ENCODE measurements around the gene GORASP1.

The GORASP1 gene

DNA sequence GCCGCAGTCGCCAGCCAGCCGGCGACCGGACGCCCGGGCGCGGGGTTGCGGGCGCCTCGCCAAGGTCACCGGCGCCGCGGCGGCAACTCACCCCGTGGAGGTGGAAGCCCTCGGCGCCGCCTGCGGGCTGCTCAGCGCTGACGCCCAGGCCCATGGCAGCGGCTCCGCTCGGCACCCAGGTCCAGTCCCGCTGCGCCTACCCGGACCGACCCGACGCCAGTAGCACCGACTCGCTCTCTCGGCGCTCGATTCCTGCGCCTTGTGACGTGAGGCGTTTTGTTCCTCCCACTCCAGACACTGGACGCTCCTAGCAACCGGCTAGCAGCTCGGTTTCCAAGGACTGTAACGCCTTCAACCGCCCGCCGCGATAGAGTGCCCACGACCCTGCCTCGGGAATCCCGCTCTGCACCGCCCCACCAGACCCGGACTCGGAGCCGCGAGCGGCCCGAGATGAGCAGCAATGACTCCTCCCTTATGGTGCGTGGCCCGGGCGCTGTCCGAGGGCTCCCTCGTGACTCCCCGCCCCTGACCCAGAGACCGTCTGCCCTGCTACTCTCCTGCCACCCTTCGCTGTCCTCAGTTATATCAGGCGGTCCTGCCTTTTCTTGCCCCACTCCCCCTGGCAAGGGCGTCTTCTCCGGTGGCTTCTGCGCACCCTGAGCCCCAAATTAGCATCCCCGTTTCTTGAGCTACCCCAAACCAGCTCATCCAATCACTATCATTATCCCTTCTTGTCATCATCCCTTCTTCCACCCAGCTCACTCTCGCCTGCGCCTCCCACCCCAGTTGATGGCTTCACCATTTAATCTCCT is at the start of gene GORASP1, which contains the start of gene TTC21A:
GORASP1 (minus strand) TSS at position 240 of the 812 bp plus-strand sequence; CDS start at position 154, 86 bp downstream.
TTC21A (plus strand) TSS at position 293 of the 812 bp plus-strand sequence; CDS start at position 451, 158 bp downstream.
- peak; percentile 45 to 62 for DNase-seq (ENCODE audit: low read depth in 2 of 2)

DNA sequence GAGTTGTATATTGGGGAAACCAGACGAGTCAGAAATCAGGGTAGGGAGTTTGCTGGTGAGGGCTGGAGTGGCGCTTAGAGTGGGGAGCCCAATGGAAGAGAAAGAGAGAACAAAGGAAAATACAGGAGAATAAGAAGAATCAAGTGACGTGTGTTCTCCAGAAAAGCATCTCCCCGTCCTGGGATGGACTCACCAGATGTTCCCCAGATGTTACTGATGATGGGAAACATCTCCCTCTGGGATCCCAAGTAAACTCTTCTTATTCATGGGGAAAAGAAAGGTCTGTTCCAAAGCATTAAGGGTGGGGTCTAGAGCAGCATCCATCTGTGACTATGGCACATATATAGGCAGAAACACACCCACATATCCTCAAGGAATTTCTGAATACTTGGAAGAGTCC is 49.0 kb upstream of the GORASP1 start:
- no peak for DNase-seq (ENCODE audit: low read depth in 2 of 2)

DNA sequence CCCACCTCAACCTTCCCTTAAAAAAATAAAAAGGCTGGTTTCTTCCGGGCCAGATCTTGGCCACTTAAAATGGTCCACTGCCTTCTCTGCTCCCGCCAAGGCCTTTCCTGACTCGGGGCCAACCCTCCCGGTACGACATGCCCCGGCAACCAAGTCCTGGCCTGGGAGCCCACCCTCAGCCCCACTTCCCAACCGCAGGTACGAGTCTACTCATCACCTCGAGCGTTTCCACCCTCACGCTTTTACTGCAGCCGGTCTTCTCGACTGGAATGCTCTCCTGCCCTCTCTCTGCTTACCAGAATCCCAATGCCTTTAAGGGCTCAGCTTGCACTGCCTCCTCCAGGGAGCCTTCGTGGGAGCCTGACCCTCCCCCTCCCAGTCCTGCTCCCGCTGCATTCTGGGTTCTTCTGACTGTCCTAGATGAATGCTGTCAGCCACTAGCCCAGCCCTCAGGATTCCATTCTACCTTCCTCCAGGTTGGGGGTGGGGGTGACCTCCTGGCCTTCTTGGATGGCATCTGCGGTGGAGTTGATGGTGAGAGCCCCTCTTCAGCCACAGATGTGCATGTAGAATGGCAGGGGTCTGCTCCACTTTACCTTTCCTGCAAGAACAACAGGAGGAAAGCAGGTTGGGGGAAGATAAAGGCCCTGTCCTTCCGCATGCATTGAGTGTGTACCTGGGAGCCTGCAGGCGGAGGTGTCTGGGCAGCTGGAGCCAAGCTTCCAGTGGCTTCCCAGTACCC is 47.0 kb upstream of the GORASP1 start:
- DNase-seq (ENCODE audit: low read depth in 2 of 2) = no peak

DNA sequence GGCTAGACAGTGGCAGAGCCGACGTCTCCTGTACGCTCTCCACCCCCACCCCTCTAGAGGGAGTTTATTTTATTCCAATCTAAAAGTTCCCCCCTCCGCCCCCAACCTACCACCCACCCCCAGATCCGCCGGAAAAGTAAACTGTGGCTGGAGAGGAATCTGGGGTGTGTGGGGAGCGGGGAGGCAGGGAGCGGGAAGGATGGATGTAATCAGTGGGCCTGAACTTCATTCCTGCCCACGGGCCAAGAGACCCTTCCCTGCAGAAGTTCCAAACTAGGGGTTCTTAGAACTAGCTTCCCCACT is 46.5 kb upstream of the GORASP1 start:
- no peak for DNase-seq (ENCODE audit: low read depth in 2 of 2)

DNA sequence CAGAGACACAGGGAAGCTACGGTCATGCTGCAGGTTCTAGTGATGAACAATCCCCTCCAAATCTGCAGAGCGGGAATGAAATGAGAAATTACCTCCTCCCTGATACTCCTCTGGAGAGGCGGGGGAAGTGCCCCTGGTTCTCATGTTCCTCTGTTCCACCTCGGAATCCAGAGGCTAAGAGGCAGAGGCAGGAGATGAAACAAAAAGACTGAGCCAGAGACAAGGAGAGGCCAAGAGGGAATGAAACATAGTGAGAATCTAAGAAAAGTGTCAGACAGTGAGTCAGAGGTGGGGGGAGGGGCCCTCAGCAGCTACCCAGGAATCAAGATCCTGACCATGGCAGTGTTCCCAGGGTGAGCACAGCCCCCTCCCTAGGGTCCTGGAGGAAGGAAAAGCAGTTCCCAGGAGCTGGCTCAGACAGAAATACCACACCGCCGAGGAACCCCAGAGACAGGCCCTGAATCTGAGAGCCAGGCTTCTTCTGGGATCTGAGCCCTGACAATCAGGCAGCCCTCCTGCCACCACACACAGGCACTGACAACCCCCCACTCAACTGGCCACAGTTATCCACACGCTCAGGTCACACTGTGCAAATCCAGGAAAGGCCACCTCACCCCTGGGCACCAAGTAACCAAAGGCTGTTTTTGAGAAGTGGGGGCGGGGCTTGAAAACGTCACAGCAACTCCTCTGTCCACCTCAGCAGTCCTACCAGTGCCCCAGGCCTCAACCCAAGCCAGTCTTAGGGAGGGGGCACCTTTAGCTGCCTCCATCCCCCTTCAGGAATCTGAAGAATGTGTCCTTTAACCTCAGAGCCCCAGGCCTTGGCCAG is 43.6 kb upstream of the GORASP1 start:
- DNase-seq (ENCODE audit: low read depth in 2 of 2) = peak; percentile 63 to 66

DNA sequence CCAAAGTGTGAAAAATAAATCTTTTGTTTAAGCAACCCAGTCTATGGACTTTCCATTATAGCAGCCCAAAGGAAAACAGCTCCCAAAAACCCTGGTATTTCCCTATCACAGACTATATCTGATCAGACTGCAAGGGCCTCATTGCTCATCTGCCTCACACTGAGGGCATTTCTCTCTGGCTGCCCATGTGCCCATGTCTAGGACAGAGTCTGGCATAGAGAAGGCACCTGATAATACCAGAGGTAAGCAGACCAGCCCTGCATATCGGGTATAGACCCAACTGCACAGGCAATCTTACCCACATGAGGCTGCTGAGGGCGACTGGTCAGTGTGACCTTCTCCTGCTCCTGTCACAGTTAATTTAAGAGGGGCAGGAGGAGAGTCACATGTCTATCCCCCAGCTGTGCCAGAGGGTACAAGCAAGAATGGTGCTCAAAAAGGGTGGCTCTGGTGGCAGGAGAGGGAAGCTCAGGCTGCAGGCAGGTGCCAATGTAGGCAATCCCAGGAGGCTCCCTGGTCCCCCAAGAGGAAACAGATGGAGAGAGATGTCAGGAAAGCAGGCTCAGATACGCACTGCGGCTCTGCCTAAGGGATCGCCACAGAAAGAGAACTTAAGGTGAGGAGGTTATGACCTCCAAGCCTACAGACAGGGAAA is 42.8 kb upstream of the GORASP1 start:
- no peak for DNase-seq (ENCODE audit: low read depth in 2 of 2)

DNA sequence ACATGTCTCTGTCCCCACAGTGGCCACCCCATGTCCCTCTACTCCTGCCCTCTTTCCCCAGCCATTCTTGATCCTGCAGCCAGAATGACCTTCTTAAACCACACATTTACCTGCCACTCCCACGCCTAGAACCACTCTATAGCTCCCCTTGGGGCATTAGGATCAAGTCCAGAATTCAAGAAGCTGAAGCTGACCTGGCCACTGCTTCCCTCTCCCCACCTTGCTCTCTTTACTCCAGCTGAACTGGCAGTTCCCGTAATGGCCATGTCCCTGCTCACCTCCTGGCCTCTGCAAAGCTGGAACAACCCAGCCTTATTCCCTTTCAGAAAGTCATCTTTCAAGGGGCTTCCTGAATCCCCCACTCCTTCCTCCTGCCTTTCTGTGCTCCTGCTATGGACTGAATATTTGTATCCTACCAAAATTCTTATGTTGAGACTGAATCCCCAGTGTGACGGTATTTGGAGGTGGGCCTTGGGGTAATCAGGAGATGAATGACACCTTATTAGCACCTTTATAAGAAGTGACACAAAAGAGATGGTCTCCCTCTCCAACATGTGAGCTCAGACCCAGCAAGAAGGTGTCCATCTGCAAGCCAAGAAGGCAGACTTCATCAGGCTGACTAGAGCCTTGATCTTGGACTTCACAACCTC is 42.2 kb upstream of the GORASP1 start:
- DNase-seq (ENCODE audit: low read depth in 2 of 2) = no peak

DNA sequence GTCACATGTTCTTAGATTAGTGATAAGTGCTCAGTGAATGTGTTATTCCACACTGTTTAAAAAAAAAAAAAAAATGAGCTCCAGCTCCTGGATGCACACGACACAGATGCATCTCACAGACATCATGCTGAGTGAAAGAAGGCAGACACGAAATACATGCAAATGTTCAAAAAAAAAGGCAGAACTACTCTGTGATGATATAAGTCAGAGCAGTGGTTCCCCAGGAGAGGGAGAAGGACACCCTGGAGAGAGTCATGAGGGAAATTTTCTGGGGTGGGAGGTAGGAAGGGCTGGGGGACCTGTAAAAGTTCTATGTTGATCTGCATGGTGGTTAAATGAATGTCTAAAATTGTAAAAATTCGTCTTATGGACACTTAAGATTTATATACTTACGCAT is 41.6 kb upstream of the GORASP1 start:
- DNase-seq (ENCODE audit: low read depth in 2 of 2) = no peak

DNA sequence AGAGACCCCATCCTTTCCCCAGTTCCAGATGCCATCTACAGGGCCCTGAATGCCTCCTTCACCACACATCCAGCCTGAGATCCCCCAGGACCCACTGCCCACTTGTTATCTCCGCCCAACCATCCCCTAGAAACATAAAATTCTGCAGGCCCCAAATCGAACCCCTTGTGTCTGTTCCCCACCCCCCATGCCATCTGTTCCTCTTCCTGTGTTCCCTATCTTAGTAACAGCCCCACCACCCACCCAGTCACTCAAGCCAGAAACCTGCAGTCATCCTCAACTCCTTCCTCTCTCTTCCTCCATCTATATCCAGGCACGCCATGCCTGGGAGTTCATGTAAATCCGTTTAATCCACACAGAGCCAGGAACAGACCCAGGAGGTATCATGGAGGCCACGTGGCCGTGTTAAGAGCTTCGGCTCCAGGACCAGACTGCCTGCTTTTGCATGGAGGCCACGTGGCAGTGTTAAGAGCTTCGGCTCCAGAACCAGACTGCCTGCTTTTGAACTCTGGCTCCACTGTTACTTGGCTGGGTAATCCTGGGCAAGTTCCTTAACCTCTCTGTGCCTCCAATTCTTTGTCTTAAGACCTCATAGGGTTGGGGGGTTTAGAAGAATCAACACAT is 41.1 kb upstream of the GORASP1 start:
- no peak for DNase-seq (ENCODE audit: low read depth in 2 of 2)

DNA sequence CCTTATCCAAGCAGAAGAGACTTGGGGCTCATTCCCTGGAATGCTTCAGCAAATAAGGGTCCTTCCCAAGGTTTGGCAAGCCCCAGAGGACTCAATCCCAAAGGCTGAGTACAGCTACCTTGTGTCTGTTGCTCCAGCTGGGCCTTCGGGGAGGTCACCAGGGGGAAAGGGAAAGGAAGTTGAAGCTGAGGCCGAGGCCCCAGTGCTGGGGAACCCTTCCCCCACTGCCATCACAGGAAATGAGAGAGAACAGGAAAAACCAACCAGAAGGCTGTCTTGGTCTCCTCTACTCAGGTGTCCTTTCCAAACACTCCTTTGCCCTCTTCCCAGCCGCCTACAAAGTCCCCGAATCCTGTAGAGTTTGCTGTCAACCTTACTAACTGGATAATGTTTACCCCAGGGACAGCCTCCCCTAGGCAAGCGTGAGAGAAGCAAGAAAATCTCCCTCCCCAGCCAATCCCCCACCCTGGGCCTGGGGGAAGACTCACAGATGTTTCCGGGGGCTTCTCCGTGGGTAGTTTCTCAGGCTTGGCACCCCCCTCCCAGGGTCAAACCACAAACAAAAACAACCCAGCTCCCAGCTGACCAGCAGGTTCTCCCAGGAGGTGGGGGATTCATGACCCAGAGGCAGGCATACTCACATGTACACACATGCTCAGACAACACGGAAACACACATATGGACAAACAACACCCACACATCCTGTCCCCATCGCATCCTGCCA is 40.4 kb upstream of the GORASP1 start:
- DNase-seq (ENCODE audit: low read depth in 2 of 2) = no peak

DNA sequence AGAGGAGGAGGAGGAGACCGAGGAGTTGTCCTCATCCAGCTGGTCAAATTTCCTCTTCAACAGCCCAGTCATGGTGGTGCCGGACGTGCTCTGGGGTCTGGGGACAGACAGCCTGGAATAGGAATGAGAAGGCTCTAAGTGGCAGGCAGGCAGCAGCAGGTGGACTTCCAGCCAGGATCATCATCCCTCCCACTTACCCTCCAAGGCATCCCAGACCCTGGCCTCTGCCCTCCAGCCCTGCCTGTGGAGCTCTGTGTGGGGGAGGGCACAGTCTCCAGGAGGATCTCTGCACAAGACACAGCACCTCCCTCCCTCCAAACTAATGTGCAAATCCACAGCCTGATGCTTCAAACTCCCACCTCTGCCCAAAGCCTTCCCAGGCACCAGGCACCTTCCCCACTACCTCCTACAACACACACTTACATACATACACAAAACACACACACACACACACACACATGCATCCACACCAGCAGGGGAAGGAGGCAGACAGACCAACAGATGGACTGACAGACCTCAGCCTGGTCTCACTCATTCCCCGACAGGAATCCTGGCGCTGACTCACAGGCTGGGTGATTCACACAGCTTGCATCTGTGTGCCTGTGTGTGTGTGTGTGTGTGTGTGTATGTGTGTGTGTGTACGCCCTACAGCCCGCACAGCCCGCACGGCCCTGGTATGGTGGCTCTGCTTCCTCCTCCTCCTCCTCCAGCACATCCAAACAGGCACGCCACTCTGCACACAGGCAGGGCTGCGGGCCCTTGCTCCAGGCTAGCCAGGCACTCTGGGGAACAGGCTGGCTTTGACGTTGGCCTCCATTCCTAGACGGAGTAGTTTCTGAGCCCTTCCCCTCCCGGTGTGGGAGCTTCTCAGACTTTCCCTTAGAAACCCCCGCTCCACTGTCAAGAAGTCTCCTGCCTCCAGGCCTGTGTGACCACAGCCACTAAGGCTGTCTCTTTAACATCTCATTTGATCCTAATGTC is 39.5 kb upstream of the GORASP1 start:
- peak; percentile 67 to 74 for DNase-seq (ENCODE audit: low read depth in 2 of 2)

DNA sequence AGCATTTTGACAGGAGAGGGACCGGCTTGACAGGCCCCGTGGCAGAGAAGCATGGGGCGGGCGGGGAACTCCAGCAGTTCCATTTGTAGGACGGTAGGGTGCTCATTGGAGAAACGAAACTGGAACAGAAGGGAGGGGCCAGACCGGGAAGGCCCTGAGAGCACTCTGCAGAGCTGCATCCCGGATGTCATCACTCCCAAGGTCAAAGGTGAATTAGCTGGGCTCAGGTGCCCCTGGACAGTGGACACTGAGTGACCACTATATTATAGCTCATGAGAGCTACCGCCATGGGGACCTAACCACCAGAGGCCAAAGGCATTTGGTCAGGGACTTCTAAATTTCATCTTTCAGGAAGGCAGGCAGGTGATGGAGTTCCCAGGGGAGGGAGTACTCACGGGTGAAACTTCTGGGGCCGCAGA is 38.7 kb upstream of the GORASP1 start:
- DNase-seq (ENCODE audit: low read depth in 2 of 2) = no peak

DNA sequence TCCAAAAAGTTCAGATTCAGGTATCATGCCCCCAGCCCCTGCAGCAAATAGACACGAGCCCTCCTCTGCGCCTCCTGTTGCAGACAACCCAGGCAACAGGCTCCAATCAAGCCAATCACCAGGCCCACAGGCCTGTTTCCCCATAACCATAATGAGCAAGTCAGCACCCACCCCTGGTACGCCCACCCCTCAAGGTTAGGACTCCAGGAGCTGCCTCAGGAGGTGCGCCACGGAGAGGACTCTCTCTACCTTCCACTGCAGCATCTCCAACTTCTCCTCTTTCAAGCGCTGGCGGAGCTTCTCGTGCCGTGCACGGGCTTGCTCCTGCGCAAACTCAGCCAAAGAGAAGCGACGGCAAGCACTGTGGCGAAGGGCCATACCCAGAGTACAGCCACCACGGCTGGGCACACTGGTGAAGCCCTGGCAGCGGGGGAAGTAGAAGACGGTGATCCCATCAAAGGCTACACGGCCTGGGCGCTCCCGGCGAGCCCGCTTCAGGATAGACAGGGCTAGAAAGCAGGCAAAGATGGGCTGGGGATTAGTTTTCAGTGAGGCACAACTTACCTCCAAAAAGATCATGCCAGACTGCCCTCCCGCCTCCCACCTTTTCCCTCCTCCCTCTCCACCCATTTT is 37.4 kb upstream of the GORASP1 start:
- no peak for DNase-seq (ENCODE audit: low read depth in 2 of 2)

DNA sequence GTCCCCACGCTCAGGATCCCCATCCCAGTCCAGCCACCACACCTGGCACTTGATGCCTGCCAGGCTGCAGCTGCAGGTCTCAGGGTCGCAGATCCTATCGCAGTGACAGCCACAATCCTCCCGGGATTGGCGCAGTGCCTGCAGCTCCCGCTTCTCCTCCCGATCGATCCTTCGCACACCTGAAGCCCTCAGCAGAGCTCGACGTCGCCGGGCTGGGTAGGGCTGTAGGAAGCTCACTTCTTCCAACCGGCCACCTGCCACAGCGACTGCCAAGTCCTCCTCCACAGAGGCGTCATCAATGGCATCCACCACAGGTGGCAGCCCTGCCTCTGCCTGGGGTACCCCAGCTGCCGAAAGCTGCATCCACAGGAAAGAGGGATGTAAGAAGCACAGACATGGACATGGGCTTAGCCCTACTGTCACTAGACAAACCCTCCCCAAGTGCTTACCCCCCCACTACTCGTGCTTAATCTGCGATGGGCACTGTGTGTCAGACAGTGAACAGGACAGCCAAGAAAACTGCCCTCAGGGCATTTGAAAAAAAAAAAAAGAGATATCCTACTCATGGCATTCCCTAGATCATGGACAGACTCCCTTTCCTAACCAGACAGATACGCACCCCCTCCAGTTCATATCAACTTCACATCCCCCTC is 36.8 kb upstream of the GORASP1 start:
- DNase-seq (ENCODE audit: low read depth in 2 of 2) = no peak

DNA sequence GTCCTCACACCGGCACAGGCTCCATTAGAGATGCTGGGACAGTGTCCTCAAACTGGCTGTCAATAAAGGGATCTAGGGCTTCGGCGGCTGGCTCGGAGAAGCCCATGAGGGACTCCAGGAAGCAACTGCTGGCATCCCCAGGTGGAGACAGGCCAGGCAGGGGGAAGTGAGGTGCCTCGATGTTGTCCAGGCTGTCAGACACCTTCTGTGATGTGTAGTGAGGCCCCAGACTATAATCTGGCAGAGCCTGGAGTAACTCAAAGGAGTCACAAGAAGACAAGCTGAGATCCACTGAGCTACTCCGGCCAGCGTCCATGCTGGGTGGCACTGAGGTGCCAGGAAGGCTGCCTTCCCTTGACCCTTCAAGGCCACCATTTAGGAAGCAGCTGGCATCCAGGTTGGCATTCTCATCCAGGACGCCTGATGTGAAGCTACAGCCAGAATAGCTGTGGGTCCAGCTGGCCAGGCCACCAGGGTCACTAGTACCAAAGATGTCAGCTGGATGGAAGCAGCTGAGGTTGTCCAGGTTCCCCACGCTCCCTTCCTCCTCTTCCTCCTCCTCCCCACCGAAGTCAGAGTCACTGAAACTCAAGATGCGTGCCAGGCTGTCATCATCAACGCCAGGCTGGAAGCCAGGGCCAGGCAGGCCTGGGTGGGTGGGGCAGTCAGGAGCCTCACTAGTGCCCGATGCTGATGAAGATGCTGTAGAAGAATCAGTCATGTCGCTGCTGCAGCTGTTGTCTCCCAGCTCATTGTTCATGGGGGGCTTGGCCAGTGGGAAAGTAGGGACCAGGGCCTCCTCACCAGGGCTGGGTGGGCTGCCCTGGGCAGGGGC is 35.8 kb upstream of the GORASP1 start:
- no peak for DNase-seq (ENCODE audit: low read depth in 2 of 2)

DNA sequence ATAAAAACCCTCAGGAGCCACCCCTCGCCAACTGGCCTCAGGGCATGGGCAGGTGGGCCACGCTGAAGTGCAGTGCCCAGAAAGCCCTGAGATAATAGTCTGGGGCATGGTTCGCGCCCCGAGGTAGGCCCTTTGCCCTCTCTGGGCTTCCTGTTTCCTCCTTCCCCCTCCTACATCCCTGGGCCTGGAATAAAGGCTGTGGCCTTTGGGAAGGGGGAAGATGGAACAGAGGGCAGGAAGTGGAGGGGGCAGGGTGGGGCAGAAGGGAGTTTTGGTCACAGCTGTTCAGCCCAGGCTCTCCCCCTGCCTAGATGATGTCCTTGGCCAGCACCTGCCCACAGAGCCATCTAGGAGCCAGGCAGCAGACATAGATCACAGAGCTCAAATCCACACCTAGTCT is 34.6 kb upstream of the GORASP1 start:
- no peak for DNase-seq (ENCODE audit: low read depth in 2 of 2)

Data from activated CD4-positive, alpha-beta T cell treated with anti-CD3 and anti-CD28 coated beads for 24 hours (primary cell).